22Rv1 (cell line): ENCODE data around the gene ZBTB20.

ENCODE experiments used
- ZFX ChIP-seq: fragments of 450-650 bp; IDR thresholded peaks from 2 replicates; pipeline ENCODE4 v1.6.1; 2017; ENCODE audit warnings: antibody characterized with exemption, borderline replicate concordance
- TF ChIP-seq, protein P1 (sequence below): fragments of 450-650 bp; IDR thresholded peaks from 2 replicates; pipeline ENCODE4 v1.5.1; 2017; ENCODE audit warnings: mild to moderate bottlenecking

GRCh38 chr3:114394551-114394950, 752.5 kb downstream of the ZBTB20 start:
- TF ChIP-seq, protein P1, sequence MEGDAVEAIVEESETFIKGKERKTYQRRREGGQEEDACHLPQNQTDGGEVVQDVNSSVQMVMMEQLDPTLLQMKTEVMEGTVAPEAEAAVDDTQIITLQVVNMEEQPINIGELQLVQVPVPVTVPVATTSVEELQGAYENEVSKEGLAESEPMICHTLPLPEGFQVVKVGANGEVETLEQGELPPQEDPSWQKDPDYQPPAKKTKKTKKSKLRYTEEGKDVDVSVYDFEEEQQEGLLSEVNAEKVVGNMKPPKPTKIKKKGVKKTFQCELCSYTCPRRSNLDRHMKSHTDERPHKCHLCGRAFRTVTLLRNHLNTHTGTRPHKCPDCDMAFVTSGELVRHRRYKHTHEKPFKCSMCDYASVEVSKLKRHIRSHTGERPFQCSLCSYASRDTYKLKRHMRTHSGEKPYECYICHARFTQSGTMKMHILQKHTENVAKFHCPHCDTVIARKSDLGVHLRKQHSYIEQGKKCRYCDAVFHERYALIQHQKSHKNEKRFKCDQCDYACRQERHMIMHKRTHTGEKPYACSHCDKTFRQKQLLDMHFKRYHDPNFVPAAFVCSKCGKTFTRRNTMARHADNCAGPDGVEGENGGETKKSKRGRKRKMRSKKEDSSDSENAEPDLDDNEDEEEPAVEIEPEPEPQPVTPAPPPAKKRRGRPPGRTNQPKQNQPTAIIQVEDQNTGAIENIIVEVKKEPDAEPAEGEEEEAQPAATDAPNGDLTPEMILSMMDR, result no peak
- no peak for TF ChIP-seq ZFX
